GM23338 (cell line): ENCODE results near the gene SRF. TPM values are rescaled to one million over a fixed set of nuclear protein-coding genes. Genes with fewer than 3 reads are reported as not detected.

Experiments used
- ATAC-seq: fragments of 200-7000 bp; cut with Tn5 transposase; 3 replicates; pipeline ENCODE4 v1.9.1; 2020
- DNase-seq: peaks from one replicate; pipeline ENCODE4 v3.0.0-alpha.2; 2015; ENCODE audit warnings: low spot score
- H2AFZ ChIP-seq: fragments of 200-600 bp; sonication (generic); 2 replicates; pipeline ENCODE4 v1.8.0; 2016; ENCODE audit warnings: antibody characterized with exemption, mild to moderate bottlenecking, moderate library complexity
- H3F3A ChIP-seq: fragments of 200-600 bp; sonication (generic); replicated peaks from 2 replicates; pipeline ENCODE4 v1.8.0; 2017; ENCODE audit warnings: antibody characterized with exemption, mixed run types, low read depth
- H3K27ac ChIP-seq: fragments of 200-600 bp; sonication (generic); 2 replicates; pipeline ENCODE4 v1.6.1; 2016; ENCODE audit warnings: low read depth
- H3K27me3 ChIP-seq: fragments of 200-600 bp; sonication (generic); 2 replicates; pipeline ENCODE4 v1.8.0; 2016; ENCODE audit warnings: mild to moderate bottlenecking, mixed run types, moderate library complexity; ENCODE audit not compliant: insufficient read depth
- H3K36me3 ChIP-seq: fragments of 200-600 bp; sonication (generic); 2 replicates; pipeline ENCODE4 v1.8.0; 2016; ENCODE audit warnings: mild to moderate bottlenecking; ENCODE audit not compliant: insufficient read depth
- H3K4me1 ChIP-seq: fragments of 200-600 bp; sonication (generic); 2 replicates; pipeline ENCODE4 v1.8.0; 2016; ENCODE audit warnings: mild to moderate bottlenecking, moderate library complexity; ENCODE audit not compliant: insufficient read depth
- H3K4me2 ChIP-seq: fragments of 200-600 bp; sonication (generic); 2 replicates; pipeline ENCODE4 v1.7.1; 2017; ENCODE audit warnings: mixed run types
- H3K4me3 ChIP-seq: fragments of 200-600 bp; sonication (generic); 2 replicates; pipeline ENCODE4 v1.6.1; 2016; ENCODE audit warnings: mixed run types
- H3K79me2 ChIP-seq: fragments of 200-600 bp; sonication (generic); replicated peaks from 2 replicates; pipeline ENCODE4 v1.8.0; 2017; ENCODE audit warnings: mild to moderate bottlenecking; ENCODE audit not compliant: insufficient read depth
- H3K9me2 ChIP-seq: fragments of 200-600 bp; sonication (generic); 2 replicates; pipeline ENCODE4 v1.8.0; 2017; ENCODE audit not compliant: insufficient read depth
- H4K20me1 ChIP-seq: fragments of 200-600 bp; sonication (generic); replicated peaks from 2 replicates; pipeline ENCODE4 v1.8.0; 2017; ENCODE audit warnings: mild to moderate bottlenecking; ENCODE audit not compliant: insufficient read depth
- H3K27ac Mint-ChIP-seq: 2 replicates; pipeline ENCODE4 v1.8.0; 2020; ENCODE audit warnings: inconsistent platforms, mild to moderate bottlenecking, moderate library complexity, mixed read lengths
- H3K27me3 Mint-ChIP-seq: 3 replicates; pipeline ENCODE4 v1.8.0; 2022; ENCODE audit warnings: low read depth, mild to moderate bottlenecking, moderate library complexity, mixed read lengths, inconsistent platforms; ENCODE audit not compliant: insufficient read depth, poor library complexity
- H3K36me3 Mint-ChIP-seq: 3 replicates; pipeline ENCODE4 v1.8.0; 2021; ENCODE audit warnings: low read depth, mild to moderate bottlenecking, inconsistent platforms, moderate library complexity, mixed read lengths
- H3K4me1 Mint-ChIP-seq: 3 replicates; pipeline ENCODE4 v1.8.0; 2020; ENCODE audit warnings: mild to moderate bottlenecking, inconsistent platforms, mixed read lengths
- H3K4me3 Mint-ChIP-seq: 3 replicates; pipeline ENCODE4 v1.8.0; 2021; ENCODE audit warnings: moderate library complexity, mild to moderate bottlenecking, inconsistent platforms, mixed read lengths
- H3K9me3 Mint-ChIP-seq: 3 replicates; pipeline ENCODE4 v1.8.0; 2020; ENCODE audit warnings: moderate library complexity, mild to moderate bottlenecking, inconsistent platforms, mixed read lengths
- ETS1 ChIP-seq: IDR thresholded peaks from 2 replicates; pipeline ENCODE4 v1.6.1; 2016; ENCODE audit warnings: antibody characterized with exemption
- EZH2 ChIP-seq: fragments of 200-600 bp; sonication (generic); IDR thresholded peaks from one replicate; pipeline ENCODE4 v1.8.0; 2017; ENCODE audit warnings: antibody characterized with exemption, mild to moderate bottlenecking, low read depth; ENCODE audit not compliant: unreplicated experiment
- EZH2phosphoT487 ChIP-seq: fragments of 200-600 bp; sonication (generic); IDR thresholded peaks from one replicate; pipeline ENCODE4 v1.8.1; 2018; ENCODE audit warnings: antibody characterized with exemption; ENCODE audit not compliant: unreplicated experiment
- NANOG ChIP-seq: IDR thresholded peaks from 2 replicates; pipeline ENCODE4 v1.6.1; 2016; ENCODE audit warnings: antibody characterized with exemption, borderline replicate concordance
- POLR2AphosphoS5 ChIP-seq: IDR thresholded peaks from 2 replicates; pipeline ENCODE4 v1.6.1; 2016; ENCODE audit warnings: antibody characterized with exemption, low read depth
- REST ChIP-seq: IDR thresholded peaks from one replicate; pipeline ENCODE4 v1.6.1; 2018; ENCODE audit warnings: antibody characterized with exemption; ENCODE audit not compliant: unreplicated experiment
- STAT1 ChIP-seq: IDR thresholded peaks from one replicate; pipeline ENCODE4 v1.6.1; 2016; ENCODE audit warnings: antibody characterized with exemption; ENCODE audit not compliant: unreplicated experiment
- ZNF331 ChIP-seq: fragments of 250-450 bp; sonication (Bioruptor Pico); IDR thresholded peaks from 2 replicates; pipeline ENCODE4 v1.5.0; 2020; ENCODE audit warnings: low read depth, mild to moderate bottlenecking, moderate library complexity
- ZNF462 ChIP-seq: fragments of 250-450 bp; sonication (Bioruptor Pico); IDR thresholded peaks from 2 replicates; pipeline ENCODE4 v1.5.0; 2020; ENCODE audit warnings: mild to moderate bottlenecking, moderate library complexity
- polyA plus RNA-seq: library from polyadenylated mRNA; unstranded; fragments of >200 nt; fragmentation: Nextera tagmentation; extraction: Ambion mirVana; gene quantifications from 2 replicates; pipeline ENCODE4 v1.2.1, GENCODE V29; 2016
- total RNA-seq: library from RNA; depleted of rRNA; stranded (reverse); fragments of >200 nt; shearing (Covaris generic); gene quantifications from 2 replicates; pipeline ENCODE4 v1.2.3, GENCODE V29; 2014

Gene SRF
- total and polyA plus RNA-seq, 2 experiments from 2014 or later, result 9.9 to 54.9 TPM

DNA sequence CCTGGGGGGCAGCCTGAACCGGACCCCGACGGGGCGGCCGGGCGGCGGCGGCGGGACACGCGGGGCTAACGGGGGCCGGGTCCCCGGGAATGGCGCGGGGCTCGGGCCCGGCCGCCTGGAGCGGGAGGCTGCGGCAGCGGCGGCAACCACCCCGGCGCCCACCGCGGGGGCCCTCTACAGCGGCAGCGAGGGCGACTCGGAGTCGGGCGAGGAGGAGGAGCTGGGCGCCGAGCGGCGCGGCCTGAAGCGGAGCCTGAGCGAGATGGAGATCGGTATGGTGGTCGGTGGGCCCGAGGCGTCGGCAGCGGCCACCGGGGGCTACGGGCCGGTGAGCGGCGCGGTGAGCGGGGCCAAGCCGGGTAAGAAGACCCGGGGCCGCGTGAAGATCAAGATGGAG, 636 bp downstream of the SRF start:
- peaks cover 13% of the 10 kb centered on the region for H4K20me1 ChIP-seq
- no peak for TF ChIP-seq NANOG
- no peak for TF ChIP-seq REST
- no peak for TF ChIP-seq POLR2AphosphoS5
- no peak for TF ChIP-seq ETS1
- TF ChIP-seq STAT1, result no peak
- no peak for TF ChIP-seq ZNF462 (CRISPR knock-in tag)
- TF ChIP-seq EZH2phosphoT487, result no peak
- TF ChIP-seq EZH2, result no peak
- TF ChIP-seq ZNF331 (CRISPR knock-in tag), result no peak
- ATAC-seq, result no peak
- Mint-ChIP-seq H3K36me3 (peaks cover 34% of the 10 kb centered on the region), H3K4me3 (peak overlapping the region; percentile 88), H3K4me1 (peaks cover 33% of the 10 kb centered on the region), H3K9me3 (peaks cover 2% of the 10 kb centered on the region; the same call in 2 of the 3 replicates), H3K27ac (peak overlapping the region; percentile 33; the same call in 1 of the 2 replicates), H3K27me3 (peaks cover 28% of the 10 kb centered on the region)
- peaks cover 32% of the 10 kb centered on the region for H3K79me2 ChIP-seq
- H3K4me3 ChIP-seq, result peak overlapping the region; percentile 91
- peaks cover 19% of the 10 kb centered on the region for H3K36me3 ChIP-seq
- H2AFZ ChIP-seq, result no peak overlapping the region
- H3K4me1 ChIP-seq, result peaks cover 14% of the 10 kb centered on the region
- no peak for DNase-seq
- H3K27ac ChIP-seq, result no peak overlapping the region
- H3K27me3 ChIP-seq, result peaks cover 9% of the 10 kb centered on the region
- peak overlapping the region; percentile 91 for H3K4me2 ChIP-seq
- no peaks in the 10 kb centered on the region for H3K9me2 ChIP-seq
- H3F3A ChIP-seq, result peaks cover 14% of the 10 kb centered on the region
